ENCODE results near the gene SLC25A45. TPM values are rescaled to one million over a fixed set of nuclear protein-coding genes. Genes with fewer than 3 reads are reported as not detected.
A peak's percentile ranks its signal among the peaks of the same experiment; 100 is the strongest.

SLC25A45 gene
- total and polyA plus RNA-seq, 2 of the 4 experiments (the other 2 are of a cell fraction): 0.72 to 1.2 TPM

- H3K9me3 ChIP-seq (ENCODE audit: control insufficient read depth, insufficient read depth, low read length): no peaks in the 10 kb centered on the region
- CTCF ChIA-PET: interaction anchor here (0.7 to 6.3 kb wide), 10 partner anchors 14 to 126 kb away, joined by 3 to 74 read pairs (median 6); partner anchors contain the start of genes CDC42EP2 and POLA2
- no peak overlapping the region for H2BK20ac ChIP-seq (ENCODE audit: low read depth, low read length)
- H3K27ac ChIP-seq (ENCODE audit: insufficient read depth, low read length): no peak overlapping the region
- in situ Hi-C loops (cut with MboI; ENCODE audit: low sequenced_read_pairs): no loop called here
- WGBS, 2 experiments (ENCODE audit: extremely low coverage in 2 of 2, insufficient read length in 1 of 2): no CpG with 5 or more reads among the region's 7 CpGs
- H2AK5ac ChIP-seq (ENCODE audit: low read depth, low read length): no peak overlapping the region
- no peak overlapping the region for H4K91ac ChIP-seq (ENCODE audit: insufficient read depth, low read depth, low read length)
- H3K36me3 ChIP-seq (ENCODE audit: control insufficient read depth, insufficient read depth, low read length): no peaks in the 10 kb centered on the region
- H3K4me3 ChIP-seq (ENCODE audit: insufficient read depth, low read depth, low read length): no peak overlapping the region
- H3K56ac ChIP-seq (ENCODE audit: extremely low read depth, insufficient read depth, low read length): no peak overlapping the region
- no peak overlapping the region for H3K9ac ChIP-seq (ENCODE audit: low read depth, low read length)
- H4K8ac ChIP-seq (ENCODE audit: low read depth in 2 of 2, low read length in 2 of 2): peak overlapping the region in 1 of 2 experiments; percentile 15; a peak in 1 of 4 replicates
- no peak overlapping the region for H3K18ac ChIP-seq (ENCODE audit: low read depth, low read length)
- H3K79me1 ChIP-seq (ENCODE audit: low read depth in 1 of 2, low read length in 2 of 2): peaks cover 0 to 16% of the 10 kb centered on the region in 2 experiments; a peak in 3 of 4 replicates
- no peak overlapping the region for H3K4me2 ChIP-seq (ENCODE audit: low read depth, low read length)
- no peaks in the 10 kb centered on the region; the same call in 1 of the 2 replicates for H3K9me1 ChIP-seq (ENCODE audit: insufficient read depth, low read length)
- no peaks in the 10 kb centered on the region for H3K27me3 ChIP-seq (ENCODE audit: control insufficient read depth, insufficient read depth, low read length)
- POLR2A ChIA-PET (ENCODE audit: unreplicated experiment): interaction anchor here (1.3 kb wide), 1 partner anchor 56 kb away, joined by 4 read pairs; no protein-coding TSS in a partner anchor
- H2BK15ac ChIP-seq (ENCODE audit: low read depth, low read length): no peak overlapping the region
- DNase-seq (no peak), ATAC-seq (ENCODE audit: low read depth) (no peak)
- no peak overlapping the region for H3K23ac ChIP-seq (ENCODE audit: low read depth, low read length)
- TF ChIP-seq CTCF (conservative IDR thresholded peaks at IDR 0.05; ENCODE audit: low read depth, low read length) (no peak), ELK1 (IDR thresholded peaks at IDR 0.05; ENCODE audit: borderline replicate concordance, low read depth, low read length) (no peak), CEBPB (IDR thresholded peaks at IDR 0.05; ENCODE audit: low read depth, low read length) (no peak), CHD1 (IDR thresholded peaks at IDR 0.05; ENCODE audit: low read depth, low read length) (no peak), BHLHE40 (IDR thresholded peaks at IDR 0.05; ENCODE audit: low read depth, low read length) (no peak), POLR2A (IDR thresholded peaks at IDR 0.05; ENCODE audit: low read depth, low read length) (no peak), MXI1 (IDR thresholded peaks at IDR 0.05; ENCODE audit: borderline replicate concordance, low read depth, low read length) (no peak)
- H2AK9ac ChIP-seq (replicated peaks; ENCODE audit: low read depth, low read length, poor library complexity): no peak overlapping the region
- H2BK5ac ChIP-seq (ENCODE audit: low read depth, low read length, poor library complexity, severe bottlenecking): no peak overlapping the region
- no TSS peak for BruUV-seq (replicated peaks)
- H2AFZ ChIP-seq (replicated peaks; ENCODE audit: low read length, poor library complexity): no peak overlapping the region
- no peak overlapping the region for H4K5ac ChIP-seq (ENCODE audit: low read depth, low read length)
- no peak overlapping the region for H3K14ac ChIP-seq (replicated peaks; ENCODE audit: low read depth, low read length)
- peaks cover 16% of the 10 kb centered on the region for H4K20me1 ChIP-seq (ENCODE audit: insufficient read depth, low read length)
- no peak overlapping the region for H3K4ac ChIP-seq (ENCODE audit: low read depth, low read length)
- dilution Hi-C loops (cut with HindIII; ENCODE audit: low sequenced_read_pairs, unreplicated experiment): no loop called here
- no peak overlapping the region for H2BK120ac ChIP-seq (ENCODE audit: low read depth, low read length)
- intact Hi-C loops (cut with micrococcal nuclease): loop anchor here (1.0 kb wide), 1 partner anchor 55 kb away; no protein-coding TSS in a partner anchor
- peaks cover 2% of the 10 kb centered on the region; the same call in 1 of the 2 replicates for H3K4me1 ChIP-seq (ENCODE audit: control insufficient read depth, insufficient read depth, low read length)
Measured at GRCh38 chr11:65330544-65330943, 51.9 kb downstream of the SLC25A45 start.
